NK-92 (cell line): ENCODE data around the gene KIAA0232.

ENCODE experiments used
- DNase-seq: peaks from one replicate; lab custom pipeline; 2025; ENCODE audit not compliant: unreplicated experiment; lab: John Stamatoyannopoulos, UW

KIAA0232 gene

DNA sequence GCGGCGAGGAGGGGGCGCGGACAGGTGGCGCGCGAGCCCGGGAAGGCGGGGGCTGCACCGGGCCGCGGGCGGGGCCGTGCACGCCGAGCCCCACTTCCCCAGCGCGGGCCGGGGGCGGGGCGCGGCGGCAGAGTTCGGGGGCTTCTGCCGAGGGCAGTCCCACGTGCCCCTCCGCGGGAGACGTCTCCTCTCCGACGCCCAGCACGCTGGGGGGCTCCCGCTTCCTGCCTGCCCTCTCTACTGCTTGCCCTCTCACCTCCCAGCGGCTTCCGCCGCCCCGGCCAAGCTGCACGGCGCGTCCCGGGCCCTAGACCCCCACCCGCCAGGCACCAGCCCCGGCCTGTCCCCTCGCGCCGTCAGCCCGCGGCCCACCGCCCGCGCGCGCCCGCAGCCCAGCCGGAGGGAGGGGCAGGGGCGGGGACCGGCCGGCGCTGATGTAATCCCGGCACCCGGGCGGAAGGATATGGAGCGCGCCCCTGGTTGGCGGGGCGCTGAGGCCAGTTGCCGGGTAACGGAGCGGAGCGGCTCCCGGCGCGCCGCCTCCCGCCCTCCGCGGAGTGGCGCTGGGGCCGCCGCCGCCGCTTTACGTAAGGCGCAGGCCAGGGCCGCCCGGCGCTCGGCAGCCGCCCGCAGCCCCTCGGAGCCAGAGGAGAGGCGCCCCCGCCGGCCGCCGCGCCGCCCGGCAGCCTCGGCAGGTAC, at the start of gene KIAA0232:
Gene KIAA0232, plus strand, starts transcription at position 581 of the 699 bp plus-strand sequence. CDS start 41,727 bp downstream, outside the sequence.
- peak; percentile 36 for DNase-seq

GRCh38 chr4:6733358-6734164, 49.0 kb upstream of the KIAA0232 start:
- no peak for DNase-seq

DNA sequence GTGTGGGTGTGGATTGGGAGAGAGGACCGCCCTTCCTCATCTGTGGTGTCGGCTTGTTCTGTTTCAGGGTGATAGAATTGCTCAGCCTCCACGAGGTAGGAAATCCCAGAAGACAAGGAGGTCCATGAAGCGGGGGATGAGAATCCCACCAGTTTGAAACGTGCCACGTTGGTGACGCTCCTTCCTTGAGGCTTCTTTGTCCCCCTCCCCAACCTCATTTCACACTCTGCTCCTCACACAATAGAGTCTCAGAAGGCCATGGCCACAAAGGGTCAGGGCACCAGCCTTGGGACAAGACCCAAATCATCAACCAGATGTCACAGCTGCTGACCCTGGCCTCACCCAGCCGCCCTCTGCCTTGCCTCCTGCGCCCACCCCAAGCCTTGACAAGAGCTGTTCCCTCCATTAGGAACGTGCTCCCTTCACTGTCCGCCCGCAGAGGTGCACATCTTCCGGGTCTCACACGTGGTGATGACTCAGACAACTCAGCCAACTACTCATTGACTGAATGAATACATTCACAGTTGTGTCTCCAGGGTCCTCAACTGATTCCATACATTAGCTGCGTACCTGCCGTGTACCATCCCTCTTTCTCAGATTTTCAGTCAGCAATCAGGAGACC, 48.3 kb upstream of the KIAA0232 start:
- DNase-seq = no peak

DNA sequence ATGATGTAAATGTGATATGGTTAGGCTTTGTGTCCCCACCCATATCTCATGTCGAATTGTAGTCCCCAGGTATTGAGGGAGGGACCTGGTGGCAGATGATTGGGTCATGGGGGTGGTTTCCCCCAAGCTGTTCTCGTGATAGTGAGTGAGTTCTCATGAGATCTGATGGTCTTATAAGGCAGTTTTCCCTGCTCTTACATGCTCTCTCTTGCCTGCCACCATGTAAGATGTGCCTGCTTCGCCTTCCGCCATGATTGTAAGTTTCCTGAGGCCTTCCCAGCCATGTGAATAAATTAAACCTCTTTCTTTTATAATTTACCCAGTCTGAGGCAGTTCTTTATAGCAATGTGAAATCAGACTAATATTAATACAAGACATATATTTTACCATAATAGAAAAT, 42.6 kb upstream of the KIAA0232 start:
- no peak for DNase-seq

- DNase-seq = no peak
Measured at GRCh38 chr4:6740347-6740746, 42.2 kb upstream of the KIAA0232 start.

GRCh38 chr4:6742507-6742906, 40.0 kb upstream of the KIAA0232 start:
- no peak for DNase-seq

GRCh38 chr4:6742989-6743388, 39.5 kb upstream of the KIAA0232 start:
- no peak for DNase-seq

GRCh38 chr4:6746721-6747293, 35.7 kb upstream of the KIAA0232 start:
- no peak for DNase-seq

GRCh38 chr4:6747294-6748051, 35.1 kb upstream of the KIAA0232 start:
- DNase-seq = no peak

- no peak for DNase-seq
Measured at GRCh38 chr4:6748286-6748685, 34.2 kb upstream of the KIAA0232 start.

- no peak for DNase-seq
Measured at GRCh38 chr4:6749340-6750171, 33.0 kb upstream of the KIAA0232 start.

GRCh38 chr4:6750286-6751221, 32.0 kb upstream of the KIAA0232 start:
- no peak for DNase-seq

DNA sequence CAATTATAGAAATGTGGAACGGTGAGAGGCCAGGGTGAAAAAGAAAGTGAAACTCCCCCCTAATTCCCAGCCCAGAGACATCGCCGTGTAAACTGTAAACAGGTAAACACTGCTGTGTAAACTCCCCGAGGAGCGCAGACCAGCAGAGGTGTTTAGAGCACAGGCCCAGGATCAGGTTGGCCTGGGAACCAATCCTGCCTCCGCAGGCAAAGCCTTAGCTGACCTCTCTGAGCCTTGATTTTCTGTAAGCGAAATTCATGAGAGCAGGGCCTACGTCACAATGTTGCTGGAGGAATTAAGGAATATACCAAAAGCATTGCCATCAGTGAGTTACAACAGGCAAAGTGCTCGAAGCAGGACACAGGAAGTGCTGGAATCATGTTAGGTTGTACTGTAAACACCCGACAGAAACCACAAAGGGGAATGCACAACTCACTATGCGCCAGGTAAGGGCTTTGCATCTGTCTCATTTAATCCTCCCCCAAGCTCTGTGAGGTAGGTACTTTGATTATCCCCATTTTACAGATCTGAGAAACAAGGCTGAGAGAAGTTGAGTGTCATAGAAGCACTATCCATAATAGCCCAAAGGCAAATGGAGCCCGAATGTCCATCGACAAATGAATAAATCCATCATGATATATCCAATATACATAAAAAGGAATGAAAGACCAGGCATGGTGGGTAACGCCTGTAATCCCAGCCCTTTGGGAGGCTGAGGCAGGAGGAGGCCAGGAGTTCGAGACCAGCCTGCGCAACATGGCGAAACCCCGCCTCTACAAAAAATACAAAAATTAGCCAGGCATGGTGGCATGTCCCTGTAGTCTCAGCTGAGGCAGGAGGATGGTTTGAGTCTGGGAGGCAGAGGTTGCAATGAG, 30.7 kb upstream of the KIAA0232 start:
- DNase-seq = no peak

DNA sequence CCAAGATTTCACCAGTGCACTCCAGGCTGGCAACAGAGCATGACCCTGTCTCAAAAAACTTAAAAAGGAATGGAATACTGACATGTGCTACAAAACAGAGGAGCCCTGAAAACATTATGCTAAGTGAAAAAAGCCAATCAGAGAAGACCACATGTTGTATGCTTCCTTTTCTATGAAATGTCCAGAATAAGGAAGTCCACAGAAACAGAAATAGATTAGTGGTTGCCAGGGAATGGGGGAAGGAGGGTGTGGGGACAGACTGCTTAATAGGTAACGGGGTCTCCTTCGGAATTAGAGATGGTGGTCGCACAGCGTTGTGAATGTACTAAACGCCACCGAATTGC, 30.1 kb upstream of the KIAA0232 start:
- no peak for DNase-seq

GRCh38 chr4:6753103-6753560, 29.4 kb upstream of the KIAA0232 start:
- no peak for DNase-seq

- DNase-seq = no peak
Measured at GRCh38 chr4:6753891-6754290, 28.6 kb upstream of the KIAA0232 start.

DNA sequence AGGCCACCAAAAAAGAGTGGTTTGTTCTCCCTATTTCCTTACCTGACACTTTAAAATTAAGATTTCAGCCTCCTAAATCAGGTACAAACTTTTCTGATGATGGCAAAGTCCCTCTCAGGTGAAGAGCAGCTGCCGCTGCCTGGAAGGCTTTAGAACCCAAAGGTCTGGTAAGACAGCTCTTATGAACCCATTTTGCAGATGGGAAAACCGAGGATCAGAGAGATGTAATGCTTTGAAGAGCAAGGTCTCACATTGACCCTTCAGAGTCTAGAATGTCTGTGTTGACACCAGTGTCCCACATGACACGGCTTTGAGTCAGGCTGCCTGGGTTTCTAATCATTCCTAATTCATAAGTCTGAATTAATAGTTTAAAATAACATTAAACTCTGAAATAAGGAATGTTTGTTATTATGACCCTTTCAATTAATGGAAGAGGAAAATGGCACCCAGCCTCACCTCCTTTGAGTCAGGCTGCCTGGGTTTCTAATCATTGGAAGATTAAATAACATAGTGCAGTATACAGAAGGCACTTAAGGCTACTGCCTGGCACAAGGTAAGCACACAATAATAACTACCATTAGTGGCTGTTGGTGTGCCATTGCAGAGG, 27.9 kb upstream of the KIAA0232 start:
- DNase-seq = no peak
